Coronary artery (tissue), 2 donors: ENCODE measurements around the gene ANKRD13B.

ENCODE experiments used
- DNase-seq: peaks from one replicate; pipeline ENCODE4 v3.0.0-alpha.2; 2017; ENCODE audit warnings: low spot score
- H3K27ac ChIP-seq, 2 donors: fragments of 200-600 bp; sonication (generic); one replicate each; pipeline ENCODE4 v1.5.1; 2016 to 2019
- H3K4me3 ChIP-seq: fragments of 200-600 bp; sonication (generic); 2 replicates; pipeline ENCODE4 v1.5.1; 2016; ENCODE audit warnings: mild to moderate bottlenecking, moderate library complexity
- TF ChIP-seq, protein P1 (sequence below): fragments of 200-600 bp; sonication (generic); IDR thresholded peaks from one replicate; pipeline ENCODE4 v1.5.1; 2019; ENCODE audit warnings: antibody characterized with exemption

Gene ANKRD13B

DNA sequence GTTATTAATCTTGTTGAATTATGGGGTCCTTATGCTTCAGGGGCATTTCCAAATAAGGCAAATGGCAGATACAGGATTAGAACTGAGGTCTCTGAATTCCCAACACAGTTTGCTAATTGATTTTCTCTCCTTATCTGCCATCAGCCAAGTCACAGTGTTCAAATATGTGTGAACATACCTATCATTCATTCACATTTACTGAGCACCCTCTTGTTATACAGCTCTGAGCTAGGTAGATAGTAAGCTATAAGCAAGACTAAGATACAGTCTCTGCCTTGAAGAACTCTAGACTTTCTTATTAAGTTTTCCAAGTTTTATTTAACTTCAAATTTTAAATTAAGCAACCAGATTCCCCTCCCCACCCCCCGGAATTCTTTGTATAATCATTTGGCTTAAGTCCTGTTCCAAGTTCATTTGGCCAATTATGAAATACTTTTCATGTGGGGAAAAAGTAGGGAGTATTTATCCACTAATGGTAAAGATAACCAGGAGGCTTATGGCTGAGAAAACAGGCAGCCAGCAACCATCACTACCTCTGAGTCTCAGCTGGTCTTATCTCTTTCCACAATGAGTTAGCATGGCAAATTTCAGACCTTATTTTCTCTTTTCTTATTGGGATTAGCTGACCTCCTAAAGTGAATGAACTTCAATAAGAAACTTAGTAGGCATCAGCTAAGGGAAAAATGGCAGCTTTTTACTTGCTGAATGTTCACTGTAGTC is 61.2 kb downstream of the ANKRD13B start:
- Histone ChIP-seq H3K27ac (no peak overlapping the region), H3K4me3 (no peak overlapping the region)
- no peak for DNase-seq
- TF ChIP-seq, protein P1, sequence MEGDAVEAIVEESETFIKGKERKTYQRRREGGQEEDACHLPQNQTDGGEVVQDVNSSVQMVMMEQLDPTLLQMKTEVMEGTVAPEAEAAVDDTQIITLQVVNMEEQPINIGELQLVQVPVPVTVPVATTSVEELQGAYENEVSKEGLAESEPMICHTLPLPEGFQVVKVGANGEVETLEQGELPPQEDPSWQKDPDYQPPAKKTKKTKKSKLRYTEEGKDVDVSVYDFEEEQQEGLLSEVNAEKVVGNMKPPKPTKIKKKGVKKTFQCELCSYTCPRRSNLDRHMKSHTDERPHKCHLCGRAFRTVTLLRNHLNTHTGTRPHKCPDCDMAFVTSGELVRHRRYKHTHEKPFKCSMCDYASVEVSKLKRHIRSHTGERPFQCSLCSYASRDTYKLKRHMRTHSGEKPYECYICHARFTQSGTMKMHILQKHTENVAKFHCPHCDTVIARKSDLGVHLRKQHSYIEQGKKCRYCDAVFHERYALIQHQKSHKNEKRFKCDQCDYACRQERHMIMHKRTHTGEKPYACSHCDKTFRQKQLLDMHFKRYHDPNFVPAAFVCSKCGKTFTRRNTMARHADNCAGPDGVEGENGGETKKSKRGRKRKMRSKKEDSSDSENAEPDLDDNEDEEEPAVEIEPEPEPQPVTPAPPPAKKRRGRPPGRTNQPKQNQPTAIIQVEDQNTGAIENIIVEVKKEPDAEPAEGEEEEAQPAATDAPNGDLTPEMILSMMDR: no peak

DNA sequence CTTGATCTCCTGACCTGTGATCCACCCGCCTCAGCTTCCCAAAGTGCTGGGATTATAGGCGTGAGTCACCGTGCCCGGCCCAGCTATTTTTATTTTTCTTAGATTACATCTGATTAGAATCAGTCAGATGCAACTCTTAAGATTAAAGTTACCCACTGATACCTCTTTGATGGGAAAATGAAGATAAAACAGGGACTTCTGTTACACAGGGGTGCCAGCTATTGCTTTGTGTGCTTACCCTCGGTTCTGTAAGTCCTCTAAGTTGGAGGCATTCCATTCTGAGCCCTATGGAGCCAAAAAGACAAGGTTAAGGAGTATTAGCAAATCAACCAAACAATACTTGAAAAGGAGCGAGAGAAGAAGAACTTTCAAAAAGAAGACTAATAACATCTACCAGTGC is 62.4 kb downstream of the ANKRD13B start:
- TF ChIP-seq, protein P1: no peak
- no peak for DNase-seq
- no peak overlapping the region for H3K27ac ChIP-seq
- no peak overlapping the region for H3K4me3 ChIP-seq

DNA sequence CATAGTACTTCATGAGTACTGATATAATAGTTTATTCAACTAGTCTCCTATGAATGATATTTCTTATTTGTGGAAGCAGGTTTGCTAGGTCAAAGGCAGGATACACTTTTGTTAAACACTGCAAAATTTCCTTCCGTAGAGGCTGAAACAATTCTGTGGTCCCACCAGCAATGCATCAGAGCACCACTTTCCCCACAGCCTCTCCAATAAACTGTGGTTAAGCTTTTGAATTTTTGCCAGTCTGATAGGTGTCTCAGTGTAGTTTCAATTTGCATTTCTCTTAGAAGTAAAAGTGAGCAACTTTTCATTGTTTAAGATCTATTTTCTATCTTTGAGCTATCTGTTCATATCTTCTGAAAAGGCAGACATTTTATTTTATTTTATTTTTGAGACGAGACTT is 66.2 kb downstream of the ANKRD13B start:
- Histone ChIP-seq H3K4me3 (no peak overlapping the region), H3K27ac (no peak overlapping the region)
- TF ChIP-seq, protein P1: no peak
- no peak for DNase-seq

DNA sequence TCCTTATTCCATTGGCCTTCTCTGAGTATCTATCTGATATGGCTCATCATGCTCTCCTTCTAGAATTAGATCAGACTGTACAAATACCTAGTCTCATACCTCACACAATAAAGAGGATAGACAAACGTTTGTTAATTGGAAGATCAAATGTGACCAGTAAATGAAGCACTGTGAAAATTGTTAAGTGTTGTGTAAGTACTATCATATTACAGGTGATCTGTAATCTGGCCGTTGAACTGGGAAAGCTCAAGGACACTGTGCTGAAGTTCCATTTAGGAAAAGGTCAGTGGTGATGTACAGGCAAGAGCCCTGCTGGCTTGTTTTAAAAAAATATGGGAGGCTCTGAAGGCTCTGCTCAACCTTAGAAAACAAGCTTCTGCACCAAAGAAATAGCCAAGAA is 68.3 kb downstream of the ANKRD13B start:
- TF ChIP-seq, protein P1: no peak
- no peak overlapping the region for H3K4me3 ChIP-seq
- DNase-seq: no peak
- no peak overlapping the region for H3K27ac ChIP-seq

DNA sequence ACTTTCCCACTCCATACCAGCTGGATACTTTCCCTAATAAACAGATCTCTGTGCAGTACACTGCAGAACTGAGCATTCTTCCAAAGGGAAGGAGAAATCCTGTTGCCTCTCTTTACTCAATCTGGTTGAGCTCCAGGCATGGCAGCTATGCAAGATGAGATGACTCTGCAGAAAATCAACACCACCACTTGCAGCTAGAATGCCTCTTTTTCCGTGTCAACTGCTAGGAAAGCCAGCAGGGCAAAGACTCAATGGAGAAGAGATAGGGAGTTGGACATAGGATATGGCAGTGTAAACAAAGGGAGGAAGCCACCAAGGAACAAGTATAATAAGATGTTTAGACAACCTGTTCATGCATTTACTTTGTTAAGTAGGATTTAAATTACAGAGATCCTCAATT is 70.2 kb downstream of the ANKRD13B start:
- Histone ChIP-seq H3K4me3 (no peak overlapping the region), H3K27ac (no peak overlapping the region)
- TF ChIP-seq, protein P1: no peak
- DNase-seq: no peak
